ENCODE data around the gene LRBA. TPM values are rescaled to one million over a fixed set of nuclear protein-coding genes. Genes with fewer than 3 reads are reported as not detected.

The LRBA gene
- total RNA-seq, 3 donors from 2014 or later: 26.9 to 138 (median 93.7) TPM

- TF ChIP-seq, protein P1, sequence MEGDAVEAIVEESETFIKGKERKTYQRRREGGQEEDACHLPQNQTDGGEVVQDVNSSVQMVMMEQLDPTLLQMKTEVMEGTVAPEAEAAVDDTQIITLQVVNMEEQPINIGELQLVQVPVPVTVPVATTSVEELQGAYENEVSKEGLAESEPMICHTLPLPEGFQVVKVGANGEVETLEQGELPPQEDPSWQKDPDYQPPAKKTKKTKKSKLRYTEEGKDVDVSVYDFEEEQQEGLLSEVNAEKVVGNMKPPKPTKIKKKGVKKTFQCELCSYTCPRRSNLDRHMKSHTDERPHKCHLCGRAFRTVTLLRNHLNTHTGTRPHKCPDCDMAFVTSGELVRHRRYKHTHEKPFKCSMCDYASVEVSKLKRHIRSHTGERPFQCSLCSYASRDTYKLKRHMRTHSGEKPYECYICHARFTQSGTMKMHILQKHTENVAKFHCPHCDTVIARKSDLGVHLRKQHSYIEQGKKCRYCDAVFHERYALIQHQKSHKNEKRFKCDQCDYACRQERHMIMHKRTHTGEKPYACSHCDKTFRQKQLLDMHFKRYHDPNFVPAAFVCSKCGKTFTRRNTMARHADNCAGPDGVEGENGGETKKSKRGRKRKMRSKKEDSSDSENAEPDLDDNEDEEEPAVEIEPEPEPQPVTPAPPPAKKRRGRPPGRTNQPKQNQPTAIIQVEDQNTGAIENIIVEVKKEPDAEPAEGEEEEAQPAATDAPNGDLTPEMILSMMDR (IDR thresholded peaks at IDR 0.05): no peak
- TF ChIP-seq POLR2AphosphoS5 (IDR thresholded peaks at IDR 0.05) (no peak), POLR2A (IDR thresholded peaks at IDR 0.05) (no peak)
- DNase-seq (ENCODE audit: low spot score in 2 of 2): no peak
- no peaks in the 10 kb centered on the region for H3K4me1 ChIP-seq
- no peaks in the 10 kb centered on the region for H3K27me3 ChIP-seq
- no peaks in the 10 kb centered on the region for H3K9me3 ChIP-seq
- no peak overlapping the region for H3K27ac ChIP-seq
- intact Hi-C loops (cut with DNase I; ENCODE audit: low total_unique reads): no loop called here
- H3K36me3 ChIP-seq: no peaks in the 10 kb centered on the region
- H3K4me3 ChIP-seq: no peak overlapping the region
These were observed 691.4 kb downstream of the LRBA start for GRCh38 chr4:150323406-150324325.

DNA sequence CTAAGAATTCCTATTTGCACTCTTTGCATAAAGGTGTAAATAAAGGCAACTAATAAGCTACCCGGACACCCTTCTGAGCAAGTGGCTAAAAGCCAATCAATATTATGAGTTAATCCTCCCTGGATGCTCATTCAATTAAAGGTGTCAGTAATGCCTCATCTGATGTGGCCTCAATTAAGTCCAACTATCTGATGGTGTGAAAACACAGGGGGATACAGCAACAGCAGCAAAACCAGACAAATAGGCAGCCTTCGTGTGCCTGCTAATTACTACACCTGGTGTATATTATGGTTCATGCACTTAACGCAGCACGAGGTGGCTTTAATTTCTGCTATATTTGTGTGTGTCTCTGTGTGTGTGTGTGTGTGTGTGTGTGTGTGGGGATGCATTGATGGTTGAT is 692.4 kb downstream of the LRBA start:
- H3K27me3 ChIP-seq: no peaks in the 10 kb centered on the region
- no peaks in the 10 kb centered on the region for H3K36me3 ChIP-seq
- H3K4me1 ChIP-seq: no peaks in the 10 kb centered on the region
- H3K4me3 ChIP-seq: no peak overlapping the region
- TF ChIP-seq POLR2A (IDR thresholded peaks at IDR 0.05): no peak
- TF ChIP-seq POLR2AphosphoS5 (IDR thresholded peaks at IDR 0.05): no peak
- TF ChIP-seq, protein P1 (IDR thresholded peaks at IDR 0.05): no peak
- no peak overlapping the region for H3K27ac ChIP-seq
- intact Hi-C loops (cut with DNase I; ENCODE audit: low total_unique reads): no loop called here
- H3K9me3 ChIP-seq: no peaks in the 10 kb centered on the region
- DNase-seq (ENCODE audit: low spot score in 2 of 2): no peak

DNA sequence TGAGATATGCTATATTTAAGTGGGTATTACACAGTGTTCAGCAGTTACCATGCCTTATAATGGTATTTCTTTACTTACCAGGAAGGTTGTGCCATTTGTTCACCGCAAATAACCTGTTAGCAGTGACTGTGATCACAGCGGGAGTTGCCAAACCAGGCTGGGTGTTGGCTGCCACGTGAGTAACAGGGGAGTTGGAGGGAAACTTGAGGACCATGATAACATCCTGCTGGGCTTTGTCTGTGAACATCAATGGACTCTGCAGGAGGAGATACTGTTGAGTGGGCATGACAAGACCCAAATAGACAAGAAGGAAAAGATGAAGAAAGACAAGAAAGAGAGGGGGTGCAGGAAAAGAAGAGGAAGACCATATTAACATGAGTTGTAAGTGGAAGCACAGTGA is 694.0 kb downstream of the LRBA start:
- intact Hi-C loops (cut with DNase I; ENCODE audit: low total_unique reads): no loop called here
- no peak for DNase-seq (ENCODE audit: low spot score in 2 of 2)
- no peak overlapping the region for H3K4me3 ChIP-seq
- H3K27ac ChIP-seq: no peak overlapping the region
- H3K9me3 ChIP-seq: no peaks in the 10 kb centered on the region
- no peaks in the 10 kb centered on the region for H3K36me3 ChIP-seq
- no peak for TF ChIP-seq POLR2A (IDR thresholded peaks at IDR 0.05)
- TF ChIP-seq, protein P1 (IDR thresholded peaks at IDR 0.05): no peak
- TF ChIP-seq POLR2AphosphoS5 (IDR thresholded peaks at IDR 0.05): no peak
- H3K27me3 ChIP-seq: no peaks in the 10 kb centered on the region
- no peaks in the 10 kb centered on the region for H3K4me1 ChIP-seq

- TF ChIP-seq POLR2AphosphoS5 (IDR thresholded peaks at IDR 0.05): no peak
- no peak for TF ChIP-seq POLR2A (IDR thresholded peaks at IDR 0.05)
- TF ChIP-seq, protein P1 (IDR thresholded peaks at IDR 0.05): no peak
These were observed 696.1 kb downstream of the LRBA start for GRCh38 chr4:150318971-150319370.

GRCh38 chr4:150318527-150318926 is 696.6 kb downstream of the LRBA start:
- Histone ChIP-seq H3K36me3 (no peaks in the 10 kb centered on the region), H3K4me1 (no peaks in the 10 kb centered on the region), H3K4me3 (no peak overlapping the region), H3K27me3 (no peaks in the 10 kb centered on the region), H3K27ac (no peak overlapping the region), H3K9me3 (no peaks in the 10 kb centered on the region)
- DNase-seq (ENCODE audit: low spot score in 2 of 2): no peak
- intact Hi-C loops (cut with DNase I; ENCODE audit: low total_unique reads): no loop called here
- TF ChIP-seq, protein P1 (IDR thresholded peaks at IDR 0.05): no peak
- TF ChIP-seq POLR2A (IDR thresholded peaks at IDR 0.05) (no peak), POLR2AphosphoS5 (IDR thresholded peaks at IDR 0.05) (no peak)

More at GRCh38 chr4:150318971-150319370, 696.1 kb downstream of the LRBA start:
- H3K9me3 ChIP-seq: no peaks in the 10 kb centered on the region
- DNase-seq (ENCODE audit: low spot score in 2 of 2): no peak
- no peak overlapping the region for H3K4me3 ChIP-seq
- no peak overlapping the region for H3K27ac ChIP-seq
- H3K4me1 ChIP-seq: no peaks in the 10 kb centered on the region
- no peaks in the 10 kb centered on the region for H3K36me3 ChIP-seq
- intact Hi-C loops (cut with DNase I; ENCODE audit: low total_unique reads): no loop called here
- H3K27me3 ChIP-seq: no peaks in the 10 kb centered on the region

All from breast epithelium (tissue), 4 donors.